AG04450 (cell line): ENCODE data around the gene F8. TPM values are rescaled to one million over a fixed set of nuclear protein-coding genes. Genes with fewer than 3 reads are reported as not detected.

Experiments used
- CTCF ChIA-PET: fragments of 300-600, 350-600 bp; formaldehyde crosslinking; extraction: SDS; loops from one replicate; lab custom pipeline; 2022; ENCODE audit warnings: antibody characterized with exemption, inconsistent platforms; lab: Charles Lee
- POLR2A ChIA-PET: fragments of 350-600 bp; formaldehyde crosslinking; extraction: SDS; loops from one replicate; lab custom pipeline; 2021; ENCODE audit warnings: antibody characterized with exemption, inconsistent platforms; lab: Yijun Ruan, JAX
- DNase-seq: peaks from one replicate; pipeline ENCODE4 v3.0.0-alpha.2; 2011; ENCODE audit warnings: low read depth, low spot score
- H3K27ac ChIP-seq: one replicate; pipeline ENCODE4 v1.5.1; 2012; ENCODE audit warnings: low read depth, low read length, control low read depth
- H3K27me3 ChIP-seq: one replicate; pipeline ENCODE4 v1.6.0; 2012; ENCODE audit warnings: low read length; ENCODE audit not compliant: control insufficient read depth, insufficient read depth
- H3K4me3 ChIP-seq: 2 replicates; pipeline ENCODE4 v1.5.1; 2011; ENCODE audit warnings: mild to moderate bottlenecking, low read depth, low read length, control low read depth
- H3K9me3 ChIP-seq: 2 replicates; pipeline ENCODE4 v1.5.1; 2012; ENCODE audit warnings: low read length; ENCODE audit not compliant: control insufficient read depth, insufficient read depth
- polyA plus RNA-seq: library from polyadenylated mRNA; depleted of rRNA; stranded (reverse); fragments of >200 nt; gene quantifications from 2 replicates; pipeline ENCODE4 v1.2.3, GENCODE V29; 2011
- TF ChIP-seq, protein P1 (sequence below): IDR thresholded peaks from 2 replicates; pipeline ENCODE4 v1.5.1; 2011; ENCODE audit warnings: low read depth, low read length, control low read depth, inconsistent platforms

F8 gene
- polyA plus RNA-seq, 1 experiment, result 1.4 TPM

DNA sequence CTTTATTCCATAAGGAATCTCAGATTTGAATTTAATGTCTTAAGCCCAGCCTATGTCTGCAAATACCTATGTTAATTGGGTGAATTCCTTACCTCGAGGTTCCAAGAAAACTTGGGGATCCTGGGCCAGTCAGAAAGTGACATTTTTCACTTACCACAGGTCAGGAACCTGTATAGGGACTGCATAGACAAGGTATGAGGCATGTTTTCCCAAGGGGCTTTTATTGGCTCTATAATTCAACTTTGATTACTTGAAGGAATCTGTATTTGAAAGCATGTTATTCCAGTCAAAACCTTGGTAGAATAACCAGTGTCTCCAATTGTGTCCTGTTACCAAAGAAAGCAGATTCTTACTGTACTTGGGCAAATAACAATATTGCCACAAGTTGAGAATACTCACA lies 208.7 kb downstream of the F8 start:
- POLR2A ChIA-PET, result no interaction called here
- no peak for DNase-seq
- no peak overlapping the region for H3K4me3 ChIP-seq
- CTCF ChIA-PET, result no interaction called here
- no peaks in the 10 kb centered on the region for H3K27me3 ChIP-seq
- peaks cover 3% of the 10 kb centered on the region; the same call in 1 of the 2 replicates for H3K9me3 ChIP-seq
- TF ChIP-seq, protein P1, sequence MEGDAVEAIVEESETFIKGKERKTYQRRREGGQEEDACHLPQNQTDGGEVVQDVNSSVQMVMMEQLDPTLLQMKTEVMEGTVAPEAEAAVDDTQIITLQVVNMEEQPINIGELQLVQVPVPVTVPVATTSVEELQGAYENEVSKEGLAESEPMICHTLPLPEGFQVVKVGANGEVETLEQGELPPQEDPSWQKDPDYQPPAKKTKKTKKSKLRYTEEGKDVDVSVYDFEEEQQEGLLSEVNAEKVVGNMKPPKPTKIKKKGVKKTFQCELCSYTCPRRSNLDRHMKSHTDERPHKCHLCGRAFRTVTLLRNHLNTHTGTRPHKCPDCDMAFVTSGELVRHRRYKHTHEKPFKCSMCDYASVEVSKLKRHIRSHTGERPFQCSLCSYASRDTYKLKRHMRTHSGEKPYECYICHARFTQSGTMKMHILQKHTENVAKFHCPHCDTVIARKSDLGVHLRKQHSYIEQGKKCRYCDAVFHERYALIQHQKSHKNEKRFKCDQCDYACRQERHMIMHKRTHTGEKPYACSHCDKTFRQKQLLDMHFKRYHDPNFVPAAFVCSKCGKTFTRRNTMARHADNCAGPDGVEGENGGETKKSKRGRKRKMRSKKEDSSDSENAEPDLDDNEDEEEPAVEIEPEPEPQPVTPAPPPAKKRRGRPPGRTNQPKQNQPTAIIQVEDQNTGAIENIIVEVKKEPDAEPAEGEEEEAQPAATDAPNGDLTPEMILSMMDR, result no peak
- H3K27ac ChIP-seq, result no peak overlapping the region

DNA sequence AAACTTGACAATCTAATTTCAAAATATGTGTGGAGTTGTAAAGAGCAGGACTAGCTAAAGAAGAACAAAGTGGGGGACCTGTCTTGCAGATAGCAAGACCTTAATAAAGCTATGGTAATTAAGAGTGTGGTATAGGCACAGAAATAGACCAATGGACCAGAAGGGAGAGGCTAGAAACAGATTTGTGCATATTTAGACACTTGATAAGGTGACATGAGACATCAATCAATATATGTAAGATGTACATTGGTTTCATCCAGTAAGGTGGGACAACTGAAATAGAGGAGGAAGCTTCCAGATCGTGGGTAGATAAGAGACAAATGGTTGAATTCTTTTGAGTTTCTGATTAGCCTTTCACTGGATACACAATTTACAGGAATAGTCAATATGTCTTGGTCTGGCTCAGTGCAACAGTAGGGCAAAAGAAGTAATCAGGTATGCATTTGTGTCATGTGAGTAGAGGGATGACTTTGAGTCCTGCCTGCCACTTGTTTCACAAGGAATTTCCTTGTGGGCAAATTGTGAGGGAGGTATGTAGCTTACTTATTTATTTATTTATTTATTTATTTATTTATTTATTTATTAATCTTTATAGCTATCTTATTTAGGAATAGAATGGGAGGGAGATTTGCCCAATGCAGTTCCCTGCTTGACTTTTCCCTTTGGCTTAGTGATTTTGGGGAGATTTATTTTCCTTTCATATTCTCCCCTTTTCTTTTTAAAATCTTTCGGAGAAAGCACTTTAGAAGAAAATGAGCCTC lies 210.0 kb downstream of the F8 start:
- TF ChIP-seq, protein P1, result no peak
- H3K27ac ChIP-seq, result no peak overlapping the region
- no peak for DNase-seq
- no peak overlapping the region for H3K4me3 ChIP-seq
- H3K9me3 ChIP-seq, result peaks cover 3% of the 10 kb centered on the region; the same call in 1 of the 2 replicates
- ChIA-PET POLR2A (no interaction called here), CTCF (no interaction called here)
- no peaks in the 10 kb centered on the region for H3K27me3 ChIP-seq

DNA sequence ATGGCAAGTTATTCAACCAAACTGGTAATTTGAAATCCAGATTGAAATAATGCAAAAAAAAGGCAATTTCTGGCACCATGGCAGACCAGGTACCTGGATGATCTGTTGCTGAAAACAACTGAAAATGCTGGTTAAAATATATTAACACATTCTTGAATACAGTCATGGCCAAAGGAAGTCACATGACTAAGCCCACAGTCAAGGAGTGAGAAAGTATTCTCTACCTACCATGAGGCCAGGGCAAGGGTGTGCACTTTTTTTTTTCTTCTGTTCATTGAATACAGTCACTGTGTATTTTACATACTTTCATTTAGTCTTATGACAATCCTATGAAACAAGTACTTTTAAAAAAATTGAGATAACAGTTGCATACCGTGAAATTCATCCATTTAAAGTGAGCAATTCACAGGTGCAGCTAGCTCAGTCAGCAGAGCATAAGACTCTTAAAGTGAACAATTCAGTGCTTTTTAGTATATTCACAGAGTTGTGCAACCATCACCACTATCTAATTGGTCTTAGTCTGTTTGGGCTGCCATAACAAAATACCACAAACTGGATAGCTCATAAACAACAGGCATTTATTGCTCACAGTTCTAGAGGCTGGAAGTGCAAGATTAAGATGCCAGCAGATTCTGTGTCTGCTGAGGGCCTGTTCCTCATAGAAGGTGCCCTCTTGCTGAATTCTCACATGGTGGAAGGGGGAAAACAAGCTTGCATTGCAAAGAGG lies 212.4 kb downstream of the F8 start:
- CTCF ChIA-PET, result no interaction called here
- DNase-seq, result no peak
- TF ChIP-seq, protein P1, result no peak
- H3K9me3 ChIP-seq, result no peaks in the 10 kb centered on the region
- no peak overlapping the region for H3K27ac ChIP-seq
- no peak overlapping the region for H3K4me3 ChIP-seq
- POLR2A ChIA-PET, result no interaction called here
- no peaks in the 10 kb centered on the region for H3K27me3 ChIP-seq

DNA sequence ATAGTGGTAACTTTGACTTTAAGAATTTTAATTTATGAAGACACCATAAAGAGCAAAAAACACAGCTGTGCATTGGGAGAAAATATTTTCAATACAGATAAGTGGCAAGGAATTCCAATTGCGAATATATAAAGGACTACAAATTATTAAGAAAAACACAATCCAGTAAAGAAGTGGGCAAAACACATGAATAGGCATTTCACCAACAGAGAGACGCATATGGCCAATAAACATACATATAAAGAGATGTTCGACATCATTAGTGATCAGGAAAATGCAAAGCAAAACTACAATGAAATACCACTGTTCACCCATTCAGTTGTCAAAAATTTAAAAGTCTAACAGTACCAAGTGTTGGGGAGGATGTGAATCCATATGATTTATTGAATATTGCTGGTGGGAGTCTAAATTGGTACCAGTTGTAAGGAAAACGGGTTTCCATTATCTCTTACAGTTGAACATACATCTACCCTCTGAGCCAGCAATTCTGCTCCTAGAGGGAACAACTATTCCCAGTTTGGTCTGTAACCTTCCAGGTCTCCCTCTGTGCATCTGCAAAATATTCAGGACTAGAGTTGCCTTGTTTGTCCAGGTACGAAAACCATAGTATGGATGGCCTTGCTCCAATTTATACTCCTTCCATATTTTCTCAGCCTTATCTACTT lies 215.6 kb downstream of the F8 start:
- Histone ChIP-seq H3K27ac (no peak overlapping the region), H3K4me3 (no peak overlapping the region), H3K27me3 (no peaks in the 10 kb centered on the region), H3K9me3 (no peaks in the 10 kb centered on the region)
- POLR2A ChIA-PET, result no interaction called here
- CTCF ChIA-PET, result no interaction called here
- TF ChIP-seq, protein P1, result no peak
- DNase-seq, result no peak
